HG03066 (cell line): Measurements from ENCODE around the gene HELT.
A peak's percentile ranks its signal among the peaks of the same experiment; 100 is the strongest.
"Not testable (repeated sequence)": the region's sequence is repeated elsewhere in the genome, so short reads cannot be mapped to it uniquely, and the experiment has no call there.

ENCODE experiments used
- ATAC-seq: cut with Tn5 transposase; IDR thresholded peaks from one replicate; pipeline ENCODE4 v1.9.1; 2021; ENCODE audit warnings: low read depth; ENCODE audit not compliant: unreplicated experiment

HELT gene, protein sequence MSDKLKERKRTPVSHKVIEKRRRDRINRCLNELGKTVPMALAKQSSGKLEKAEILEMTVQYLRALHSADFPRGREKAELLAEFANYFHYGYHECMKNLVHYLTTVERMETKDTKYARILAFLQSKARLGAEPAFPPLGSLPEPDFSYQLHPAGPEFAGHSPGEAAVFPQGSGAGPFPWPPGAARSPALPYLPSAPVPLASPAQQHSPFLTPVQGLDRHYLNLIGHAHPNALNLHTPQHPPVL

DNA sequence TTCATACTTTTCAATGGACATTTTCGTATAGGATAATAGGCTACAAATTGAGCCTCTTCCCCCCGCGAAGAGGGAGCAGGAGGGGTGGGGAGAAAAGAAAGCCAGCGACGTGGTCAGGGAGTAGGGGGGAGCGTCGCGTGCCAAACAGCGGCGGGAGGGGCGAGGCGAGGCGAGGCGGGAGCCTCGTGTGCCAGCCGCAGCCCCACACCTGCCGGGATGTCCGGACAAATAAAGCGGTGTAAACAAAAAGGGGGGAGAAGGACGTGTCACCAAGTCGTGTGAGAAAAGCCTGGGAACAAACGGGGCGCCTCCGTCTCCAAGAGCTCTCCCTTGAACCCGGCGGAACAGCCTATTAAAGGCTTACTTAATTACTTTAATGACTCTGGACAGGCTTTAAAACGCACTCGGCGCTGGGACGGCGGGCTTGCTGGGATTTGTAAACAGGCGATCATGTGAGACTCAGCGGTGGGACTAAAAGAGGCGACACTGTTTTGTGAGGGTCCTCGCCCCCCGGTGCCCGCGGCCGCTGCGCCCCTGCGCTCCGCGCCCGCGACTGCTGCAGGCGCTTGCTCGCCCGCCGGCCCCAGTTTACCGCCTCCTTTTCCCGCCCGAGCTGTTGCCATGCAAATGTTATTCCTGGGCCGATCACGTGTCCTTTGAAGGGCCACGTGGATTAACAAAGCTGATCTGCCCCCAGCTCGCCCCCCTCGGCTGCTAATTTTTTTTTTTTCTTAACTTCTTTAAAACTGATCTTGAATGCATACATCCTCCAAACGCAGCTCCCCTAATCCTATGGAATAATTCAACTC lies at the start of gene HELT:
TSS of gene HELT (plus strand) at position 527 of the 809 bp plus-strand sequence. CDS start 439 bp downstream, outside the sequence.
- ATAC-seq, result no peak

DNA sequence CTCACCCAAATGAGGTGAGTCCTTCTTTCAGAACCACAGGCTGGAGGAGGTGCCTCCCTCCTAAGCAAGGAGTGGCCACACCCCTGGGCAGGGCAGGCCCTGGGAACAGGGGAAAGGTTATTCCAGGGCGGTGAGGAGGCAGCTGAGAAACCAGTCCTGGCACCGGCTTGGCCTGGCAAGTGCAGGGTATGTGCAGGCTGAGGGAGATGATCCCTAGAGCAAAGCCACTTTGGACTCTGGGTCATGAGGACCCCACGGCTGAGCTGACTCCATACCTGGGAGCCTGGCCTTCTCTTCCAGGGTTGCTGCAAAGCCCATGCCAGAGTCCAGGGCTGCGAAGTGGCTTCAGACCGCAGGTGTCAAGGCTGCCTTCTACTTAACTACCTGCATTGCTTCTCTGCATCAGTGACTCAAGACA lies 49.5 kb upstream of the HELT start:
- ATAC-seq, result no peak

DNA sequence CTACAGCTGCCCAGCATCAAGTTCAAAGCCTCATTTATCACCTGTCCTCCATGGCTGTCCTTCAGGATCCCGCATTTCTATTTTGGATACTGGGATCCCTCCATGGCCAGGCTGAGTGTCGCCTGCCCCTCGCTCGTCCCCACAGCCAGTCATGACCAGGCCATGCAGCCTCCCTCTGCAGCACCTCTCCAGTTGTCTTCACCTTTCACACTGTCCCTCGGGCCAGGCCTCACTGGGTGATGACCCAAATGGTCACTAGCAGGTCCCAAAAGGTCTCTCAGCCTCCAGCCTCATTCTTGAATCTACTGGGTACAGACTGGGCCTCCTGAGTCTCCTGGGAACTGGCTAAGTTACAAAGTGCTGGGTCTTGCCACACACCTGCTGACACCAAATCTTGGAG lies 48.7 kb upstream of the HELT start:
- ATAC-seq, result no peak

DNA sequence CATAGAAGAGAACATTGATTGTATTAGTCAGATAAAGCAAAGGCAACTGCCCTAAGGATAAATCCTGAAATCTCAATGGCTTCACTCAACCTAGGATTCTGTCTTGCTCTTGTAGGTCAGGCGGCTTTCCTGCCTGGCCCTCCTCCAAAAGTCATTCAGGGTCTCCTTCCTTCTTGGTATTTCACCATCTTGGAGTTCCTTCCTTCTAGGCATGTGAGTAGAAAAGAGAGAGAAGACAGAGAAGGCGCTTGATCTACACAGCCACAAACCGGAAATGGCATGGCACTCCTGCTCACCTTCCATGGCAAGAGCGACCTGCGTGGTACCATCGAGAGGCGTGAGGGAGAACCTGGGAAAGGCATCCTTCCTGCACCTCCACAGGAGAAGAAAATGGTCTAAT lies 45.3 kb upstream of the HELT start:
- no peak for ATAC-seq

DNA sequence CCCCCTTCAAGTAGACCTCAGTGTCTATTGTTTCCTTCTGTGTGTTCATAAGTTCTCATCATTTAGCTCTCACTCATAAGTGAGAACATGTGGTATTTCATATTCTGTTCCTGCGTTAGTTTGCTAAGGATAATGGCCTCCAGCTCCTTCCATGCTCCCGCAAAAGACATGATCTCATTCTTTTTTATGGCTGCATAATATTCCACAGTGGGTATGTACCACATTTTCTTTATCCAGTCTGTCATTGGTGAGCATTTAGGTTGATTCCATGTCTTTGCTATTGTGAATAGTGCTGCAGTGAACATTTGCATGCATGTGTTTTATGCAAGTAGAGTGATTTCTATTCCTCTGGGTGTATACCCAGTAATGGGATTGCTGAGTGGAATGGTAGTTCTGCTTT lies 41.9 kb upstream of the HELT start:
- ATAC-seq, result not testable (repeated sequence)

DNA sequence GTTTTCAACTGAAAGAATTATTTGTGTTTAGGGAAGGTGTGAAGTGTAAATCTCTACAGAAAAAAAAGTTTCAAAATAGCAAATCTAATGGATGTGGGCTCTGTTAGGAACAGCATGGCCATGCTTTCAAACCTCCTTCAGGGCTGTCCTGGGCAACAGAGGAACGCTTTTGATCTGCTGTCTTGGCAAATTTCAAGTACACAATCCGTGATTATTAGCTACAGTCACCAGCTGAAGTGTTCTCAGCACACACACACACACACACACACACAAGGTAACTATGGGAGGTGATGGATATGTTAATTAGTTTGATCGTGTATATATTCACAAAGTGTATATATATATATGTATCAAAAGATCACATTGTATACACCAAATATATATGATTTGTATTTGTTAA lies 40.5 kb upstream of the HELT start:
- ATAC-seq, result no peak

DNA sequence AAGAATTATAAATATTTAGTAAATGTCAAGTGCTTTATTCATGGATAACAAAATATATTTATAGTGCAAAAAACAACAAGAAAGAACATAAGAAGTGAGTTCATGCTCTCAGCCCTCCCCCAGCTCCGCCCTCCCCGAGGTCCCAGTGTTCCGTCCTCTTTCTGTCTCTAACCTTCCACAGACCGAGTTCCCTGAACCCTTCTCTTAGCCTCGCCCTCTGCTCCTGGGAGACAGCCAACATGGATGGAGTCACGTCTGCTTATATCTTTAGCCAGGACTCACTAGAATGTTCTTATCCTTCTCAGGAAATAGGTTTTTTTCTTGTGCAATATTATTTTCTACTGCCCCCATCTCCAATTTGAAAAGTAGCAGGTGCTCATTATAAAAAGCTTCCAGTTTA lies 40.1 kb upstream of the HELT start:
- ATAC-seq, result no peak

DNA sequence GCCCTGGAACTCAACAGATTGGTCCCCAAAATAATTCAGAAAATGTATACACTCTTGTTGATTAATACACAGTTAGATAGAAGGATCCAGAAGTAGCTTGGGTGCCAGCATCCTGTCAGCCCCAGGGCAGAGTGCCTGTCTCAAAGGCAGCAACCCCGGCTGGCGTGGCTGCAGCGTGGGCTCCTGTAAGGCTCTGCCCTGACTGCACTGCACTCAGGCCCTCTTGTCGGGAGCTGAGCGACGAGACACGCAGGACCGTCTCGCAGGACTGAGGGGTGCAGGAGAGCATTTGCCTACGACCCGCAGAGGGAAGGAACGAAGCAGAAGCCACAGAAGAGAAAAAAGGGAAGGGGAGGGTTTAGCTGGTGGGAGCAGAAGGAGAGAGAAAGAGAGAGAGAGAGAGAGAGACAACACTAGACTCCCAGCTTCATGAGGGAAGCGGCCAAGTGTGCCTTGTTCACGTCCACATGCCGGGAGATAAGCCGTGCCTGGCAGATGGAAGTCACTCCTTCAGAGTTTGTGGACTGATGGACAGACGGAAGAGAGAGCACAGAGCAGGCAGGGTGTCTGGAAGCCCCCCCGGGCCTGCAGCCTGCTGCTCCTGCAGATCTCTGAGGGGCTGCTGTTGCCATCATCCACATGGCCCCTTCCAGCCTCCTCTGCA lies 38.7 kb upstream of the HELT start:
- no peak for ATAC-seq

DNA sequence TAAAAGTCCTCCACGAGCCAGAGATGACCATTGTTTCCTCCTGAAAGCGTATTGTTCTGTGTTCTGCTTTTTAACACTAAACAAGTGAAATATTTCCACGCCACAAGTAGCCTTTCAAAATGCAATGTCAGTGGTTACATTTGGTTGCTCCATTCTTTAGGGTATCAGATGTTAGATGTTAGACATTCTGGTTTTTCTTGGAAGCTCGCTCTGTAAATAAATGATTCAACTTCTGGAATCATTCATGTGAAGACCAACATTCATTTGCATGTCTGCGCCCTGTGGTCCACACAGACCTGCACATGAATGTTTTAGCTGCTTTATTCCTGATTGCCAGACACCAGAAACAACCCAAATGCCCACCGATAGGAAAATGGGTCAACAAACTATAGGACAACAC lies 38.0 kb upstream of the HELT start:
- ATAC-seq, result no peak

DNA sequence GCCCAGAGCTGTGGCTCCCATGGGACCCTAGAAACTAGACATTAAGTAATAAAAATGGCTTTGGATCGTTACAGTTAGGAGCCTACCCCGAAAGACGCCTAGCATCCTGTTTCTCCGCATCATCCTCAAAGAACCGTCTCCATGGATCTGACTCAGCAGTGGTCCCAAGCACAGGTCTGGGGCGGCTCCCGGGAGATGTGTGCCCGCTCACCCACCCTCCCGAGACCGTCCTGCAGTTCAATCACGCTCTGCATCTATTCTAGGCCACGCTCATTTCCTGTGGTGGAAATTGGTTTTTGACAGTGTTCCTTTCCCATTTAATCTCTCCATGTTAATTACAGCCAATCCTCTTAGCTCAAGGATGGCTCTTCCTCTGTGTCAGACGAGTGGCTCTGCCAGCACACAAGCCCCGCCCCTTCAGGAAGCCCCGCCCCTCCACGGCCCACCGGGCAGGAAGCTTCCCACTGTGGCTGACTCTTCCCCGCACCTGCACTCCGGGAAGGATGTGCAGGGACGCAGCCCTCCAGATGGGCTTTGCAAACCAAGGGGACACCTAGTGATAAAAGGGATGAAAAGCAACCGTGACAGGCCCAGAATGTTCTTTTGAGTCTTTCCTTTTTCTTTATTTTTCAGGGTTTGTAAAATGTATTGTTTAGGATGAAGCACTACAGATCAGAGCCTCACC lies 34.5 kb upstream of the HELT start:
- peak; percentile 77 for ATAC-seq

DNA sequence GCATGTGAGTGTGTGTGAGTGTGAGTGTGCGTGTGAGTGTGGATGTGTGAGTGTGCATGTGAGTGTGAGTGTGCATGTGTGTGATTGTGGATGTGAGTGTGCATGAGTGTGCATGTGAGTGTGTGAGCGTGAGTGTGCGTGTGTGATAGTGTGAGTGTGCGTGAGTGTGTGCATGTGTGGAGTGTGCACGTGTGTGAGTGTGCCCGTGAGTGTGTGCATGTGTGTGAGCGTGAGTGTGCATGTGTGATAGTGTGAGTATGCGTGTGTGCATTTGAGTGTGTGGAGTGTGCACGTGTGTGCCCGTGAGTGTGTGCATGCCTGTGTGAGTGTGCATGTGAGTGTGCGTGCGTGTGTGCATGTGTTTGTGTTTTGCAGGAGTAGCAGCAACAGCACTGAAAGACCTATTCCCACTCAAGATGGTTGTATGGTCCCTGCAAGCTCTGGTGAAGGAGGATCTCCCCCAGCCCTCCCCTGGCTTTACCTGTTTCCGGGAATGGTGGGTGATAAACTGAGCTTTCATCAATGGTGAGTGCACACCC lies 30.7 kb upstream of the HELT start:
- no peak for ATAC-seq

DNA sequence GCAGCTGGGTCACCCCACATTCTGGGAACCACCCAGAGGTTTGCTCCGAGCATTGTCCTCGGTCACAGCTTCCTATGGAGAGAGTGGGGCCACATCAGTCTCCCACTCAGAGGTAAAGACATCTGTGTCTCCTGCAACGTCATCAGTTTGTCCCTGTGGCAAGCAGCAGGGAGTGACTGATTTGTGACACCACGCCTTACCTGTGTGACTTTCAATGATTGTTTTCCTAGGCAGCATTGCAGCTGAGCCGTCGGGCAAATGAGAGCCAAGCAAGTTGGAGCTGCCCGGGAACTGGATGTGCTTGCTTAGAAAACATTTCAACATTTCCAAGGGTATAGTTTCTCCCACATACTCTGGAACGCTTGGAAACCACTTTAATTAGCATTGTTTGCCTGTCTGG lies 29.7 kb upstream of the HELT start:
- no peak for ATAC-seq

DNA sequence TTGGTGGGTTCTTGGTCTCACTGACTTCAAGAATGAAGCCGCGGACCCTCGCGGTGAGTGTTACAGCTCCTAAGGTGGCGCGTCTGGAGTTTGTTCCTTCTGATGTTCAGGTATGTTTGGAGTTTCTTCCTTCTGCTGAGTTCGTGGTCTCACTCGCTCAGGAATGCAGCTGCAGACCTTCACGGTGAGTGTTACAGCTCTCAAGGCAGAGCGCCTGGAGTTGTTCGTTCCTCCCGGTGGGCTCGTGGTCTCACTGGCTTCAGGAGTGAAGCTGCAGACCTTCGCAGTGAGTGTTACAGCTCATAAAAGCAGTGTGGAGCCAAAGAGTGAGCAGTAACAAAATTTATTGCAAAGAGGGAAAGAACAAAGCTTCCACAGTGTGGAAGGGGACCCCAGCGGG lies 29.0 kb upstream of the HELT start:
- not testable (repeated sequence) for ATAC-seq

DNA sequence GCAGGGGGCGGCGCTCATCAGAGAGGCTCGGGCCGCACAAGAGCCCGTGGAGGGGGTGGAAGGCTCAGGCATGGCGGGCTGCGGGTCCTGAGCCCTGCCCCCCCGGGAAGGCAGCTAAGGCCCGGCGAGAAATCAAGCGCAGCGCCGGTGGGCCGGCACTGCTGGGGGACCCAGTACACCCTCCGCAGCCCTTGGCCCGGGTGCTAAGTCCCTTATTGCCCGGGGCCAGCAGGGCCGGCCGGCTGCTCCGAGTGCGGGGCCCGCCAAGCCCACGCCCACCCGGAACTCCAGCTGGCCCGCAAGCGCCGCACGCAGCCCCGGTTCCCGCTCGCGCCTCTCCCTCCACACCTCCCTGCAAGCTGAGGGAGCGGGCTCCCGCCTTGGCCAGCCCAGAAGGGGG lies 28.2 kb upstream of the HELT start:
- not testable (repeated sequence) for ATAC-seq

DNA sequence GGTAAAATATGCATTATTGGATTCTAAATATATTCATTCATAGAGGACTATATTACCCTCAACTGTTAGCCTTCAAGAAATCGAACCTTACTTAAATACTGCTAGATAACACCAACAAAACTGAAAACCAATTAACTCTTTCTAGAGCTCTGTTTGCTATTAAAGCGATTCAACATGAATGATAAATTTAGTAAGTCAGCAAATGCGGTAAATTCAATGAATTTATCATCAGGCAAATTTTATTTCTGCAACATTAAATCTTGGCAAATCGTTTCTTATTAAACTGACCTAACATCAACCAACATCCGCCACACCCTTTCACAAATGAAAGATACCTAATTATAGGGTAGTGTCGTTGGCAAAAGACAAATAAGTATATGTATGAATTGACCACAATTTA lies 26.4 kb upstream of the HELT start:
- ATAC-seq, result no peak

DNA sequence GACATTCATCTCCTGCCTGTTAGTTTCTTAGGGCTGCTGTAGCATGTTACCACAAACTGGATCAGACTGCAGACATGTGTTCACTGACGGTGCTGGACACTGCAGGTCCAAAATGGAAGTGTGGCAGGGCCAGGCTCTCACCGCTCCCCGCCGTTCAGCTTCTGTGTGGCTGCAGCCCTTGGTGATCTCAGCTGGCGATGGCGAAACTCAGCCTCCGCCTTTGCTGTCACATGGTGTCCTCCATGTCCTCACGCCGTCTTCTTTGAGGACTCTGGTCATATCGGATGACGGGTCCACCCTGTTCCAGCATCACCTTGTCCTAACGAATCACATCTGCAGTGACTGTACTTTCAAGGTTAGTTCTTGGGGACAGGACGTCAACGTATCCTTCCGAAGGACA lies 25.9 kb upstream of the HELT start:
- ATAC-seq, result no peak

DNA sequence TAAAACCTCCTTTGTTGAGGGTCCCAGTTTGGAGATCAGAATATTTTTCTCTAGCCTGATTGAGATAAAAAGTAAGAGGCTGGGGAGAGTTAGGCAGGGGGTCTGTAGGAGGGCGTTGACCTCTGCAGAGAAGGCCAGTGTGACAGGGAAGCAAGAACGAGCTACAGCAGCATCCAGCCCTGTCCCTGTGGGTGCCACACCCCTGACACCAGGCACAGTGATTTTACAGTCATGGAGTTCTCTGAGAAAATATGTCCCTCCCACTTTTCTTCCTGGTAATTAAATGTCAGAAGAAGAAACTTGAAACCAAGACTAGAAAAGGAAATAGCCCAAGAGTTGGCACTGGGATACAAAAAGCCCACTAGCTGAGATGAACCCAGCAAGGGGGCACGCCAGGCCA lies 25.0 kb upstream of the HELT start:
- ATAC-seq, result no peak

DNA sequence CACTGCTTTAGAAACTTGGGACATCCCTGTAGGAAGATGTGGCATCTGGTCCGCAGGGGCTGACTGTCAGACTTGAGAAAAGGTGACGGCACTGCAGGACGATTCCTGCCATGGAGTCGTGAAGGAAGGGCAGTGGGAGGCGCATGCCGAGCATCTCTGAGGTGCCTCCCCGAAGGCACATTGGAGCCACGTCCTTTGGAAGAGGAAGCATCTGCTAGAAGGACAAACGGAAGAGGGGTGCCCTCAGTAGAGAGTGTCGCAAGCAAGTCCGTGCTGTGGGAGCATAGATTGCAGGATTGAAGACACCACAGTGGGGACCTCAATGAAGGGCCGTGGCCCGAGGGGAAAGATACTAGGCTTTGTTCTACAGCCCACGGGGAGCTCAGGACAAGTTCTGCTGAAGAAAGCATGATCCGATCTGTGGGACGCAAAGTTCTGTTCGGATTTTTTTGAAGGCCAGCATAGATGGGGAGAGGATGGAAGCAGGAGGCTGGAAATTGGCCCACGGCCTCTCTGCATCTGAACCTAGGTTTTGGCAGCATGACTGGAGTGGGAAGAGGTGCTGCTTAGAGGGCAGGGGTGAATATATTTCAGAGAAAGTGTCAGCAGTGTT lies 24.2 kb upstream of the HELT start:
- no peak for ATAC-seq

DNA sequence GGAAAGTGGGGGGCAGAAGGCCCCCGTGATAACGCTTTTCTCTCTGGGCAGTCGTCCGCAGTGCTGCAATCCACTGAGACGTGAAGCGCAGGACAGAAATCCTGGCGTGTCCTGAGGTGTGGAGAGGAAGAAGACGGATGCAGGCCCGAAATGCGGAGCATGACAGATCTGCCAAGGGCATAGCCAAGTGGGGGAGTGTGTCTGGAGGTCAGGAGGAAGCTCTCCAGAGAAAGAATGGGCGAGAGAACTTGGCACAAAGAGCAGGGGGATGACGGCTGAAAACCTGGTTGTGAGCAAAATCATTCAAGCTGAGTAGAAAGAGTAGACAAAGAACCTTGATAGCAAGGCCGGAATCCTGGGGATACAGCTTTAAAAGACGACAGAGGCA lies 23.7 kb upstream of the HELT start:
- ATAC-seq, result no peak

DNA sequence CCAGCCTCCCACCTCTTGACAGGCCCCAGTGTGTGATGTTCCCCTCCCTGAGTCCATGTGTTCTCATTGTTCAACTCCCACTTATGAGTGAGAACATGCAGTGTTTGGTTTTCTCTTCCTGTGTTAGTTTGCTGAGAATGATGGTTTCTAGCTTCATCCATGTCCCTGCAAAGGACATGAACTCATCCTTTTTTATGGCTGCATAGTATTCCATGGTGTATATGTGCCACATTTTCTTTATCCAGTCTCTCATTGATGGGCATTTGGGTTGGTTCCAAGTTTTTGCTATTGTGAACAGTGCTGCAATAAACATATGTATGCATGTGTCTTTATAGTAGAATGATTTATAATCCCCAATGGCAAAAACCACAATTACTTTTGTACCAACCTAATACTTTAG lies 20.6 kb upstream of the HELT start:
- not testable (repeated sequence) for ATAC-seq
